OCI-LY7 (cell line): ENCODE results near the gene DYRK4. TPM values are rescaled to one million over a fixed set of nuclear protein-coding genes. Genes with fewer than 3 reads are reported as not detected.
A peak's percentile ranks its signal among the peaks of the same experiment; 100 is the strongest.

ENCODE experiments used
- BruUV-seq: library from RNA; stranded (reverse); fragments of 400-500 nt; replicated peaks from 2 replicates; lab custom pipeline; 2021; lab: Mats Ljungman, UMichigan
- CTCF ChIA-PET: fragments of 300-600 bp; sonication (Branson Sonifier 250); formaldehyde crosslinking; loops from one replicate; lab custom pipeline; 2022; ENCODE audit warnings: antibody characterized with exemption; ENCODE audit not compliant: unreplicated experiment; lab: Charles Lee
- POLR2A ChIA-PET: fragments of 300-600 bp; sonication (Branson Sonifier 250); formaldehyde crosslinking; loops from one replicate; lab custom pipeline; 2022; ENCODE audit warnings: antibody characterized with exemption; lab: Charles Lee
- DNase-seq: peaks from one replicate; pipeline ENCODE4 v3.0.0-alpha.2; 2015; ENCODE audit warnings: low spot score
- H2AFZ ChIP-seq: fragments of 200-600 bp; sonication (generic), shearing (Covaris generic); 2 replicates; pipeline ENCODE4 v1.6.1; 2014; ENCODE audit warnings: mild to moderate bottlenecking, antibody characterized with exemption, low read length, moderate library complexity
- H3K27ac ChIP-seq: fragments of 200-600 bp; sonication (generic); 2 replicates; pipeline ENCODE4 v1.5.1; 2014; ENCODE audit warnings: mixed run types, low read depth, mild to moderate bottlenecking, moderate library complexity, low read length, inconsistent platforms; ENCODE audit not compliant: poor library complexity, severe bottlenecking
- H3K36me3 ChIP-seq: fragments of 200-600 bp; sonication (generic); 2 replicates; pipeline ENCODE4 v1.6.1; 2014; ENCODE audit warnings: mild to moderate bottlenecking, antibody characterized with exemption, low read length, moderate library complexity, mixed read lengths; ENCODE audit not compliant: insufficient read depth
- H3K4me1 ChIP-seq: fragments of 200-600 bp; sonication (generic); 2 replicates; pipeline ENCODE4 v1.5.1; 2014; ENCODE audit warnings: mild to moderate bottlenecking, low read length; ENCODE audit not compliant: insufficient read depth, poor library complexity, severe bottlenecking
- H3K4me2 ChIP-seq: fragments of 200-600 bp; sonication (generic); 2 replicates; pipeline ENCODE4 v1.6.1; 2014; ENCODE audit warnings: mild to moderate bottlenecking, low read length
- H3K4me3 ChIP-seq: fragments of 200-600 bp; sonication (generic); 2 replicates; pipeline ENCODE4 v1.5.1; 2014; ENCODE audit warnings: mild to moderate bottlenecking, low read depth, low read length; ENCODE audit not compliant: poor library complexity, severe bottlenecking
- H3K79me2 ChIP-seq: fragments of 200-600 bp; sonication (generic); 2 replicates; pipeline ENCODE4 v1.6.1; 2016; ENCODE audit warnings: low read depth, mild to moderate bottlenecking, low read length, moderate library complexity, mixed read lengths; ENCODE audit not compliant: insufficient read depth
- H3K9me2 ChIP-seq: fragments of 200-600 bp; sonication (generic); 2 replicates; pipeline ENCODE4 v1.6.1; 2016; ENCODE audit warnings: mild to moderate bottlenecking, low read length, mixed read lengths; ENCODE audit not compliant: insufficient read depth
- H3K9me3 ChIP-seq: fragments of 200-600 bp; sonication (generic); 2 replicates; pipeline ENCODE4 v1.6.1; 2014; ENCODE audit warnings: mild to moderate bottlenecking, mixed run types, low read length, mixed read lengths
- H4K20me1 ChIP-seq: fragments of 200-600 bp; sonication (generic); 2 replicates; pipeline ENCODE4 v1.6.1; 2014; ENCODE audit warnings: mild to moderate bottlenecking, antibody characterized with exemption, low read length, moderate library complexity, mixed read lengths; ENCODE audit not compliant: insufficient read depth
- EZH2phosphoT487 ChIP-seq: fragments of 200-600 bp; sonication (generic); IDR thresholded peaks from 2 replicates; pipeline ENCODE4 v1.6.1; 2018; ENCODE audit warnings: low read depth, borderline replicate concordance, mild to moderate bottlenecking, mixed run types, antibody characterized with exemption, low read length, moderate library complexity, mixed read lengths
- intact Hi-C: fragments of 100-400 bp; cut with micrococcal nuclease; formaldehyde crosslinking; loops from one replicate; pipeline ENCODE4 v1.10.0; 2022; ENCODE audit not compliant: unreplicated experiment
- total RNA-seq, 2 experiments: library from RNA; depleted of rRNA in 1 of 2; stranded (reverse); fragments of >200 nt in 1 of 2; shearing (Covaris generic) in 1 of 2; gene quantifications; 2 replicates each; pipeline ENCODE4 v1.2.3, GENCODE V29; 2014 to 2022
- TF ChIP-seq, protein P1 (sequence below): fragments of 200-600 bp; sonication (generic); conservative IDR thresholded peaks from 2 replicates; pipeline ENCODE4 v1.5.1; 2014; ENCODE audit warnings: mild to moderate bottlenecking, antibody characterized with exemption, low read length, moderate library complexity, mixed read lengths

The DYRK4 gene
- total RNA-seq, 2 experiments from 2014 or later: 23.1 to 33.9 TPM

GRCh38 chr12:4538207-4539160 is 23.5 kb upstream of the DYRK4 start, which contains the start of gene RAD51AP1:
TSS of gene RAD51AP1 (plus strand) at chr12:4538890. CDS start at chr12:4538940, 50 bp downstream.
- DNase-seq: peak; percentile 98
- peaks cover 38% of the 10 kb centered on the region for H3K36me3 ChIP-seq
- peaks cover 75% of the 10 kb centered on the region for H3K79me2 ChIP-seq
- peak within 1 kb of the TSS; percentile 70; the same call in 1 of the 2 replicates for H2AFZ ChIP-seq
- H3K9me2 ChIP-seq: no peaks in the 10 kb centered on the region
- no peaks in the 10 kb centered on the region for H3K9me3 ChIP-seq
- H3K4me2 ChIP-seq: peak within 1 kb of the TSS; percentile 82
- intact Hi-C loops: loop anchor here (1.0 to 5.0 kb wide), 4 partner anchors 66 to 289 kb away; partner anchors contain the start of genes AKAP3, NDUFA9 and TIGAR
- peaks cover 62% of the 10 kb centered on the region for H3K4me1 ChIP-seq
- CTCF ChIA-PET: no interaction called here
- peak within 1 kb of the TSS; percentile 93 for H3K4me3 ChIP-seq
- POLR2A ChIA-PET: no interaction called here
- no TSS peak for BruUV-seq
- TF ChIP-seq, protein P1, sequence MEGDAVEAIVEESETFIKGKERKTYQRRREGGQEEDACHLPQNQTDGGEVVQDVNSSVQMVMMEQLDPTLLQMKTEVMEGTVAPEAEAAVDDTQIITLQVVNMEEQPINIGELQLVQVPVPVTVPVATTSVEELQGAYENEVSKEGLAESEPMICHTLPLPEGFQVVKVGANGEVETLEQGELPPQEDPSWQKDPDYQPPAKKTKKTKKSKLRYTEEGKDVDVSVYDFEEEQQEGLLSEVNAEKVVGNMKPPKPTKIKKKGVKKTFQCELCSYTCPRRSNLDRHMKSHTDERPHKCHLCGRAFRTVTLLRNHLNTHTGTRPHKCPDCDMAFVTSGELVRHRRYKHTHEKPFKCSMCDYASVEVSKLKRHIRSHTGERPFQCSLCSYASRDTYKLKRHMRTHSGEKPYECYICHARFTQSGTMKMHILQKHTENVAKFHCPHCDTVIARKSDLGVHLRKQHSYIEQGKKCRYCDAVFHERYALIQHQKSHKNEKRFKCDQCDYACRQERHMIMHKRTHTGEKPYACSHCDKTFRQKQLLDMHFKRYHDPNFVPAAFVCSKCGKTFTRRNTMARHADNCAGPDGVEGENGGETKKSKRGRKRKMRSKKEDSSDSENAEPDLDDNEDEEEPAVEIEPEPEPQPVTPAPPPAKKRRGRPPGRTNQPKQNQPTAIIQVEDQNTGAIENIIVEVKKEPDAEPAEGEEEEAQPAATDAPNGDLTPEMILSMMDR: no peak
- TF ChIP-seq EZH2phosphoT487: no peak
- H4K20me1 ChIP-seq: peaks cover 12% of the 10 kb centered on the region; the same call in 1 of the 2 replicates
- peak within 1 kb of the TSS; percentile 82 for H3K27ac ChIP-seq

DNA sequence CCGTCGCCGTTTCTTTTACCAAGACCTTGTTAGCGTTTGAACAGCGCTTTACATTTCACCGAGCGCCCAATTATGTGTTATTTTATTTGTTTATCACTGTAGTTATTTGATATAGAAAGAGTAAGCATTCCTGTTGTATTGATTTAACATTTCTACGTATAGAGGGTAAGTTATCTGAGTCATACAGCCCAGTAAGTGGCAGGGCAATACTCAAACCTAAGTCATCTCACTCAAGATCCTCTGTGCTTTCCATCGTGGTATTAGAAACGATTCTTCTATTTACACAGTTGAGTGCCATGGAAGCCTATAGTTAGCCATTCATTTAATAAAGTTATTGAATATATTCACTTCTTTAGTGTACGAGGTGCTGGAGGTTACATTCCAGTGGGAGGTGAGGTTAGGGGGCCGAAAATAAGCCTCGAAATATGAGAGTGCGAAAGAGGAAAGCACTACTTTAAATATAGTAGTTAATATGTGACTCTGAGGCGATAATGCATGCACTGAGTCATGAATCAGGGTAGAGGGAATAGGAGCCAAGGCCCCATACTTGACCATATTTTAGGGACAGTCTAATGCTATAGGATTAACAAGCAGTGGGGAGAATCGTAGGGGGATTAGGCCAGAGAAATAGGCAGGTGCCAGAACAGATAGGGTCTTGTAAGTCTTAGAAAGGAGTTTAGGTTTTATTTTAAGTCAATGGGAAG is 22.7 kb upstream of the DYRK4 start:
- H3K4me3 ChIP-seq: peak overlapping the region; percentile 93
- peaks cover 38% of the 10 kb centered on the region for H3K36me3 ChIP-seq
- peak overlapping the region; percentile 81 for H3K4me2 ChIP-seq
- H2AFZ ChIP-seq: peak overlapping the region; percentile 70; the same call in 1 of the 2 replicates
- peaks cover 12% of the 10 kb centered on the region; the same call in 1 of the 2 replicates for H4K20me1 ChIP-seq
- H3K27ac ChIP-seq: peak overlapping the region; percentile 82
- no peaks in the 10 kb centered on the region for H3K9me2 ChIP-seq
- no peaks in the 10 kb centered on the region for H3K9me3 ChIP-seq
- TSS peak; percentile 87 for BruUV-seq
- H3K79me2 ChIP-seq: peaks cover 71% of the 10 kb centered on the region
- peaks cover 56% of the 10 kb centered on the region for H3K4me1 ChIP-seq
- TF ChIP-seq EZH2phosphoT487: no peak
- TF ChIP-seq, protein P1: no peak
- CTCF ChIA-PET: no interaction called here
- intact Hi-C loops: loop anchor here (2.0 to 5.0 kb wide), 3 partner anchors 109 to 288 kb away; partner anchors contain the start of genes AKAP3, NDUFA9 and TIGAR
- POLR2A ChIA-PET: no interaction called here
- no peak for DNase-seq
